PC-9 (cell line): ENCODE measurements around the gene C1D. TPM values are rescaled to one million over a fixed set of nuclear protein-coding genes. Genes with fewer than 3 reads are reported as not detected.
"Not testable (repeated sequence)": the region's sequence is repeated elsewhere in the genome, so short reads cannot be mapped to it uniquely, and the experiment has no call there.

ENCODE experiments used
- BruUV-seq: library from RNA; stranded (reverse); fragments of 400-500 nt; replicated peaks from 2 replicates; lab custom pipeline; 2021; lab: Mats Ljungman, UMichigan
- CTCF ChIA-PET: fragments of 300-600 bp; sonication (Branson Sonifier 250); formaldehyde crosslinking; loops from one replicate; lab custom pipeline; 2022; ENCODE audit warnings: antibody characterized with exemption; lab: Charles Lee
- POLR2A ChIA-PET: fragments of 300-600 bp; sonication (Branson Sonifier 250); formaldehyde crosslinking; loops from one replicate; lab custom pipeline; 2022; ENCODE audit warnings: antibody characterized with exemption; ENCODE audit not compliant: unreplicated experiment; lab: Charles Lee
- DNase-seq, 2 experiments: peaks; one replicate each; pipeline versions ENCODE4 v3.0.0 to v3.0.0-alpha.2; 2015 to 2022; ENCODE audit warnings: mixed read lengths in 1 of 2
- H2AFZ ChIP-seq: fragments of 200-600 bp; sonication (generic); 2 replicates; pipeline ENCODE4 v1.8.1; 2017; ENCODE audit warnings: antibody characterized with exemption
- H3F3A ChIP-seq: fragments of 200-600 bp; sonication (generic); 2 replicates; pipeline ENCODE4 v1.8.1; 2017; ENCODE audit warnings: antibody characterized with exemption, mild to moderate bottlenecking, low read depth; ENCODE audit not compliant: insufficient read depth
- H3K27ac ChIP-seq: fragments of 200-600 bp; sonication (generic); 2 replicates; pipeline ENCODE4 v1.6.1; 2016; ENCODE audit warnings: mixed run types
- H3K27me3 ChIP-seq: fragments of 200-600 bp; sonication (generic); 2 replicates; pipeline ENCODE4 v1.6.1; 2016; ENCODE audit warnings: low read depth, mixed run types; ENCODE audit not compliant: insufficient read depth
- H3K36me3 ChIP-seq: fragments of 200-600 bp; sonication (generic); 2 replicates; pipeline ENCODE4 v1.6.1; 2016; ENCODE audit warnings: low read depth, mixed run types
- H3K4me1 ChIP-seq: fragments of 200-600 bp; sonication (generic); replicated peaks from 2 replicates; pipeline ENCODE4 v1.6.1; 2016; ENCODE audit warnings: mixed run types; ENCODE audit not compliant: insufficient read depth
- H3K4me2 ChIP-seq: fragments of 200-600 bp; sonication (generic); 2 replicates; pipeline ENCODE4 v1.6.1; 2017; ENCODE audit warnings: mixed run types
- H3K4me3 ChIP-seq: fragments of 200-600 bp; sonication (generic); 2 replicates; pipeline ENCODE4 v1.6.1; 2016; ENCODE audit warnings: mixed run types
- H3K79me2 ChIP-seq: fragments of 200-600 bp; sonication (generic); 2 replicates; pipeline ENCODE4 v1.6.1; 2017; ENCODE audit warnings: low read depth, mixed run types
- H3K9me2 ChIP-seq: fragments of 200-600 bp; sonication (generic); 2 replicates; pipeline ENCODE4 v1.8.1; 2017; ENCODE audit warnings: mild to moderate bottlenecking; ENCODE audit not compliant: insufficient read depth
- H3K9me3 ChIP-seq: fragments of 200-600 bp; sonication (generic); 2 replicates; pipeline ENCODE4 v1.8.1; 2016; ENCODE audit warnings: low read depth; ENCODE audit not compliant: insufficient read depth
- H4K20me1 ChIP-seq: fragments of 200-600 bp; sonication (generic); 2 replicates; pipeline ENCODE4 v1.8.1; 2017; ENCODE audit not compliant: insufficient read depth
- EZH2 ChIP-seq: fragments of 200-600 bp; sonication (generic); IDR thresholded peaks from 2 replicates; pipeline ENCODE4 v1.8.0; 2017; ENCODE audit warnings: antibody characterized with exemption, low read depth
- intact Hi-C: fragments of 100-400 bp; cut with micrococcal nuclease; formaldehyde crosslinking; loops from one replicate; pipeline ENCODE4 v1.10.0; 2022; ENCODE audit not compliant: unreplicated experiment
- total RNA-seq: library from RNA; stranded (reverse); gene quantifications from 2 replicates; pipeline ENCODE4 v1.2.3, GENCODE V29; 2021
- TF ChIP-seq, protein P1 (sequence below): fragments of 200-600 bp; sonication (generic); conservative IDR thresholded peaks from 2 replicates; pipeline ENCODE4 v1.6.1; 2017; ENCODE audit warnings: mixed run types, antibody characterized with exemption, mild to moderate bottlenecking, moderate library complexity

Gene C1D
- total RNA-seq, 1 experiment from 2014 or later = 24.8 TPM

DNA sequence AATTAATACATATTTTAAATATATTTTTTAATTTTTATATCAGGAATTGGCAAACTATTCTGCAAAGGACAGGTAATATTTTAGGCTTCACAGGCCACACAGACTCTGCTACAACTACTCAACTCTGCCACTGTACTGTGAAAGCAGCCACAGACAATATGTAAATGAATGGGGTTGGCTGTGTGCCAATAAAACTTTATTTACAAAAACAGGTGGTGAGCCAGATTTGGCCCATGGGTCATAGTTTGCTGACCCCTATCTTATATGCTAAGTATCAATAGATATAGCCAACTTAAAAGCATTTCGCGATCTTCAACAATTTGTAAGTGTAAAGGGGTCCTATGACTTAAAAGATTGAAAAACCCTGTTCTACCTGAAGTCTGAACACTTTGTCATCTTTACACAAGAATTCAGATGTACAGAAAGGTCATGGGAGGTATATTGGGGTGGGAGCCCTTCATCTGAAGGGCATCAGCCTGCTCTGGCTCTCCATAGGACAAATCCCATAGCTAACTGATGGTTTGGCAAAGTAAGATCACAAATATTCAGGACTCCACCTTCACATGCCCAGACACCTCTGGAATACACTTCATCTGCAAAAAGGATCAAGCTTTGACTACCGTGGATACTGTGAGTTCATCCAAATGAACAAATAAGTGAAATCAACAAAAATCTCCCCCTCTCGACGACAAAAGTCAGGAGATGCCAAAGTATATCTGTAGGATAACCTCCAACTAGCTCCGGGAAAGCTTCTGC, 65.9 kb downstream of the C1D start:
- Histone ChIP-seq H3F3A (no peaks in the 10 kb centered on the region), H3K36me3 (no peaks in the 10 kb centered on the region), H4K20me1 (no peaks in the 10 kb centered on the region), H3K79me2 (no peaks in the 10 kb centered on the region), H3K4me1 (no peaks in the 10 kb centered on the region), H3K4me3 (no peak overlapping the region), H3K27me3 (no peaks in the 10 kb centered on the region), H2AFZ (no peak overlapping the region), H3K27ac (no peak overlapping the region), H3K9me2 (no peaks in the 10 kb centered on the region), H3K9me3 (no peaks in the 10 kb centered on the region), H3K4me2 (no peak overlapping the region)
- ChIA-PET POLR2A (no interaction called here), CTCF (no interaction called here)
- intact Hi-C loops = no loop called here
- no peak for DNase-seq
- no TSS peak for BruUV-seq
- no peak for TF ChIP-seq EZH2
- TF ChIP-seq, protein P1, sequence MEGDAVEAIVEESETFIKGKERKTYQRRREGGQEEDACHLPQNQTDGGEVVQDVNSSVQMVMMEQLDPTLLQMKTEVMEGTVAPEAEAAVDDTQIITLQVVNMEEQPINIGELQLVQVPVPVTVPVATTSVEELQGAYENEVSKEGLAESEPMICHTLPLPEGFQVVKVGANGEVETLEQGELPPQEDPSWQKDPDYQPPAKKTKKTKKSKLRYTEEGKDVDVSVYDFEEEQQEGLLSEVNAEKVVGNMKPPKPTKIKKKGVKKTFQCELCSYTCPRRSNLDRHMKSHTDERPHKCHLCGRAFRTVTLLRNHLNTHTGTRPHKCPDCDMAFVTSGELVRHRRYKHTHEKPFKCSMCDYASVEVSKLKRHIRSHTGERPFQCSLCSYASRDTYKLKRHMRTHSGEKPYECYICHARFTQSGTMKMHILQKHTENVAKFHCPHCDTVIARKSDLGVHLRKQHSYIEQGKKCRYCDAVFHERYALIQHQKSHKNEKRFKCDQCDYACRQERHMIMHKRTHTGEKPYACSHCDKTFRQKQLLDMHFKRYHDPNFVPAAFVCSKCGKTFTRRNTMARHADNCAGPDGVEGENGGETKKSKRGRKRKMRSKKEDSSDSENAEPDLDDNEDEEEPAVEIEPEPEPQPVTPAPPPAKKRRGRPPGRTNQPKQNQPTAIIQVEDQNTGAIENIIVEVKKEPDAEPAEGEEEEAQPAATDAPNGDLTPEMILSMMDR = no peak

DNA sequence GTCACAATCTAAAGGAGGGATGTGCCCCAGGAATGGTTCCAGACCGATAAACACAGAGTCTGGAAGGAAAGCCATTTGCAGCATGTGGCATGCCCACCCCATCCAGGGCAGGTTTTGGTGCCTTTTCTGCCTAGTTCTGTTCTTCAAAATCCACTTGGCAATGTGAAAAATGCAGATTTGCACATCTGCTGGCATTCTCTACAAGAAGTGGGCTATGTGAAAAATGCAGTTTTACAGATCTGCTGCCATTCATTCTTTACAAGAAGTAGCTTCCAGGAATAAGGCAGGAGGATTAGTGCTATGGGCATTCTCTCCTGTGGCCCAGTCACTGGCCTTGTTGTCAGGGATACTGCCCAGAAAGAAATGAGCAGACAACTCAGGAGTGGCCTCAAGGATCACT, 68.1 kb downstream of the C1D start:
- Histone ChIP-seq H3K79me2 (no peaks in the 10 kb centered on the region), H2AFZ (no peak overlapping the region), H3K9me3 (no peaks in the 10 kb centered on the region), H3K27ac (no peak overlapping the region), H3F3A (no peaks in the 10 kb centered on the region), H3K4me1 (no peaks in the 10 kb centered on the region), H3K36me3 (no peaks in the 10 kb centered on the region), H3K27me3 (no peaks in the 10 kb centered on the region), H3K9me2 (no peaks in the 10 kb centered on the region), H3K4me3 (no peak overlapping the region), H3K4me2 (no peak overlapping the region), H4K20me1 (no peaks in the 10 kb centered on the region)
- intact Hi-C loops = no loop called here
- no peak for DNase-seq
- POLR2A ChIA-PET = no interaction called here
- CTCF ChIA-PET = no interaction called here
- no peak for TF ChIP-seq EZH2
- TF ChIP-seq, protein P1 = no peak
- BruUV-seq = no TSS peak

DNA sequence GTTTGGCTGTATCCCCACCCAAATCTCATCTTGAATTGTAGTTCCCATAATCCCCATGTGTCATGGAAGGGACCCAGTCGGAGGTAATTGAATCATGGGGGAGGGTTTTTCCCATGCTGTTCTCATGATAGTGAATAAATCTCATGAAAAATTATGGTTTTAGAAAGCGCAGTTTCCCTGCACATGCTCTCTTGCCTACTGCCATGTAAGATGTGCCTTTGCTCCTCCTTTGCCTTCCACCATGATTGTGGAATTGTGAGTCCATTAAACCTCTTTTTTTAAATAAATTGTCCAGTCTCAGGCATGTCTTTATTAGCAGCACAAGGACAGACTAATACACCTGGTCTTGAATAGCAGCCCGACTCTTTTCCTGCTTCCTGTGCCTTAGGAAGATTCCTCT, 68.7 kb downstream of the C1D start:
- H4K20me1 ChIP-seq, H3K9me3 ChIP-seq, H3K27me3 ChIP-seq, H3K36me3 ChIP-seq, DNase-seq, POLR2A ChIA-PET, H3K4me2 ChIP-seq, H3K4me1 ChIP-seq, H2AFZ ChIP-seq, H3K4me3 ChIP-seq, H3K79me2 ChIP-seq, H3F3A ChIP-seq, H3K9me2 ChIP-seq, H3K27ac ChIP-seq, CTCF ChIA-PET, intact Hi-C loops, BruUV-seq: not testable (repeated sequence)

DNA sequence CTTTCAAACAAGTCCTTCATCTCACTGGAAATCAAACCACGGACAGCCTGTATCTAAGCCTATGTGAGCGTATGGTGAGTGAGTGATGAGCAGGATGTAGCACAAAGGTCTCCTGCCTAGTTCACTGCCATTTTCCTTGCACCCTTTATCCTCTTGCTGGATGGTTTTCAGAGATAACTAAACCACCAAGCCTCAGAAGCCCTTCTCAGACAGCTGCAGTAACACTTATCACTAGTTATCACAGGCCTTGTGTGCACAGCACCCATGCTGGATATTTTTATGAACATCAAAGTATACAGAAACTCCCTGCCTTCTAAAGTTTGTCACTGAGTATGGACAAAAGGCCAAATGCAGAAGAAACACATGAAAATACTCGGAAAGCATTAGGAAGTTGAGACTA, 69.5 kb downstream of the C1D start:
- ChIA-PET CTCF (no interaction called here), POLR2A (no interaction called here)
- no peak overlapping the region for H3K4me2 ChIP-seq
- H3K27ac ChIP-seq = no peak overlapping the region
- TF ChIP-seq EZH2 = no peak
- TF ChIP-seq, protein P1 = no peak
- H3K9me3 ChIP-seq = no peaks in the 10 kb centered on the region
- H3K4me1 ChIP-seq = no peaks in the 10 kb centered on the region
- BruUV-seq = no TSS peak
- intact Hi-C loops = no loop called here
- H4K20me1 ChIP-seq = no peaks in the 10 kb centered on the region
- H2AFZ ChIP-seq = no peak overlapping the region
- no peaks in the 10 kb centered on the region for H3F3A ChIP-seq
- DNase-seq = no peak
- H3K4me3 ChIP-seq = no peak overlapping the region
- no peaks in the 10 kb centered on the region for H3K9me2 ChIP-seq
- H3K27me3 ChIP-seq = no peaks in the 10 kb centered on the region
- no peaks in the 10 kb centered on the region for H3K79me2 ChIP-seq
- no peaks in the 10 kb centered on the region for H3K36me3 ChIP-seq
